ENCODE data around the gene SLC29A4.

The SLC29A4 gene

DNA sequence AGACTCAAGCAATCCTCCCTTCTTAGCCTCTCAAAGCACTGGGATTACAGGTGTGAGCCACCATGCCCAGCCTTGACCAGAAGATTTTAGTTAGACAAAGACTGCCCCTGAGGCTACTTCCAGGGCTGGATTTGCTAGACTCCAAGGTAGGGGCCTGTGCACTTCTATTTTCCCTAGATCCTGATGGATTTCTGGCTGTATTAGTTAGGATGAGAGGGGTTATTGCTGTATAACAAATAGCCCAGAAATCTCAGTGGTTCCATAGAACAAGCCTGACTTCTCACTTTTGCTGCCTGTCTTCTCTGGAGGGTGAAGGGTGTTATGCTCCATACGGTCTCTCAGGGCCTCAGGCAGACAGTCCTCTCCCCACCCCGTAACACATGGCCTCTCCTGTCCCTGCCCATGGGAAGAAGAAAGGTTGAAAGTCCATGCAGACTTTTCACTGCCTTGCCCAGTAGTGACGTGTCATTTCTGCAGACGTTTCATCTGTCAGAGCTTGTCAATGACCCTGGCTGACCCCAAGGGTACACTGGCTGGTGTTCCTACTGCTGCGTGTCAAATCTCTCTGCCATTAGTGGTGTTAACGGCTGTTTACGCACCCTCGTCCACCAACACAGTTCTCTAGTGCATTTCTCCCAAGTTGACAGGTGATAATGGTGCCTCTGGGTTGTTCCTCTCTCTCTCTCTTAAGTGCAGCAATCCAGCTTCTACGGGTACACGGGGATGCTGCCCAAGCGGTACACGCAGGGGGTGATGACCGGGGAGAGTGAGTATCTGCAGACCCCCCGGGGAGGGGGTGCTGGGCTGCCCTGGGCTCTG lies 11.6 kb downstream of the SLC29A4 start:
- H4K20me1 ChIP-seq (ENCODE audit: insufficient read depth, low read length), result no peaks in the 10 kb centered on the region
- H3K4me1 ChIP-seq (ENCODE audit: low read length), result no peaks in the 10 kb centered on the region
- no peaks in the 10 kb centered on the region for H3K79me2 ChIP-seq (ENCODE audit: low read length)
- H3K9me2 ChIP-seq (replicated peaks; ENCODE audit: insufficient read depth, low read length), result no peaks in the 10 kb centered on the region
- H3K27ac ChIP-seq (ENCODE audit: low read length), result no peak overlapping the region
- no peak overlapping the region for H3K9ac ChIP-seq (ENCODE audit: low read length)
- TF ChIP-seq, protein P1, sequence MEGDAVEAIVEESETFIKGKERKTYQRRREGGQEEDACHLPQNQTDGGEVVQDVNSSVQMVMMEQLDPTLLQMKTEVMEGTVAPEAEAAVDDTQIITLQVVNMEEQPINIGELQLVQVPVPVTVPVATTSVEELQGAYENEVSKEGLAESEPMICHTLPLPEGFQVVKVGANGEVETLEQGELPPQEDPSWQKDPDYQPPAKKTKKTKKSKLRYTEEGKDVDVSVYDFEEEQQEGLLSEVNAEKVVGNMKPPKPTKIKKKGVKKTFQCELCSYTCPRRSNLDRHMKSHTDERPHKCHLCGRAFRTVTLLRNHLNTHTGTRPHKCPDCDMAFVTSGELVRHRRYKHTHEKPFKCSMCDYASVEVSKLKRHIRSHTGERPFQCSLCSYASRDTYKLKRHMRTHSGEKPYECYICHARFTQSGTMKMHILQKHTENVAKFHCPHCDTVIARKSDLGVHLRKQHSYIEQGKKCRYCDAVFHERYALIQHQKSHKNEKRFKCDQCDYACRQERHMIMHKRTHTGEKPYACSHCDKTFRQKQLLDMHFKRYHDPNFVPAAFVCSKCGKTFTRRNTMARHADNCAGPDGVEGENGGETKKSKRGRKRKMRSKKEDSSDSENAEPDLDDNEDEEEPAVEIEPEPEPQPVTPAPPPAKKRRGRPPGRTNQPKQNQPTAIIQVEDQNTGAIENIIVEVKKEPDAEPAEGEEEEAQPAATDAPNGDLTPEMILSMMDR (IDR thresholded peaks at IDR 0.05; ENCODE audit: low read length), result no peak
- TF ChIP-seq EZH2phosphoT487 (IDR thresholded peaks at IDR 0.05; ENCODE audit: low read length), result no peak
- TF ChIP-seq EZH2 (optimal IDR thresholded peaks at IDR 0.05; ENCODE audit: low read depth, low read length), result no peak
- no peak overlapping the region for H2AFZ ChIP-seq (ENCODE audit: low read length)
- no peak for DNase-seq
- H3K36me3 ChIP-seq (replicated peaks; ENCODE audit: insufficient read depth, low read length), result no peaks in the 10 kb centered on the region
- no peaks in the 10 kb centered on the region for H3F3A ChIP-seq (ENCODE audit: insufficient read depth, low read length)
- no peak overlapping the region for H3K4me3 ChIP-seq (ENCODE audit: low read length)
- peaks cover 28% of the 10 kb centered on the region for H3K27me3 ChIP-seq (replicated peaks; ENCODE audit: insufficient read depth, low read length)
- H3K9me3 ChIP-seq (replicated peaks; ENCODE audit: insufficient read depth, low read length), result no peaks in the 10 kb centered on the region
- H3K4me2 ChIP-seq (ENCODE audit: low read depth, low read length), result no peak overlapping the region

DNA sequence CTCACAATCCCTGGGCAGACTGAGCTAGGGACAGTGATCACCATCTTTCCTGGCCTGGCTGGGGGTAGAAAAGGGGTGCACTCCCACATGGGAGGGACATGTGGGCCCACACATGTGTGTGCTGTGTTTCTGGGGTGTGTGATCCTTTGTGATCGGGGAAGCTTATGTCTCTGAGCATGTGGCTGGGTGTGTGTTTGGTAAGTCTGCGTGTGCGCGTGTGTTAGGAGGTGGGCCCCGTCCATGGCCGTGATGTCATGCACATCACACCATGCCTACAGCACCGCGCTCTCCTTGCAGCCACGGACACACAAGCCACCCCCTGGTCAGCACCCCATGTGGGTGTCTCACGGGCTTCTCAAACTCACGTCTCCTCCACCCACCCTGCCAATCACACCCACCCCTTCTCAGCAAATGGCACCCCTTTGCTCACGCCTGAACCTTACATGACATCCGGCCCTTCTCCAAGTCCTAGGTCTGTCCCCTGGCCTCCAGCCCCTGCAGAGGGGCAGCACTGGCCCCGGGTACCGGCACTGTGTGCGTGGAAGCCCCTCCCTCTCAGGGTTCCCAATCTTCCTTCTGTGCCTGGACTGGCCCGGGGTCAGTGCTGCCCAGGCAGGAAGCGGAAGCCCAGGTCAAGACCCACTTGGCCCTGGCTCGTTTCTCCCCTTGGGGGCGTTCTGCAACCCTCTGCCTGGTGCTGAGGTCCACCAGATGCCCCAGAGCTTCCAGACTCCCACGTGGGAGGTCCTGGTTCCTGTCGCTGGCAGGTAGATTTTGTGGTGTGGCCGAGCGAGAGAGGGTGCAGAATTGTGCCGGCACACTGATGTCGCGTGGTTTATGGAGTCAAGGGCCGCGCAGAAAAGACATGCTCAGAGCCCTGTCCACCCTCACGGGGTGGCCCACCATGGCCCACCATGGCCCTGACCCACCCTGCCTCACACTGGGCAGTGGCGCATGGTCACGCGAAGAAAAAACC lies 12.6 kb downstream of the SLC29A4 start:
- H3K4me3 ChIP-seq (ENCODE audit: low read length), result no peak overlapping the region
- H3K36me3 ChIP-seq (replicated peaks; ENCODE audit: insufficient read depth, low read length), result no peaks in the 10 kb centered on the region
- no peaks in the 10 kb centered on the region for H3K9me3 ChIP-seq (replicated peaks; ENCODE audit: insufficient read depth, low read length)
- no peaks in the 10 kb centered on the region for H3F3A ChIP-seq (ENCODE audit: insufficient read depth, low read length)
- H3K4me1 ChIP-seq (ENCODE audit: low read length), result no peaks in the 10 kb centered on the region
- peaks cover 34% of the 10 kb centered on the region for H3K27me3 ChIP-seq (replicated peaks; ENCODE audit: insufficient read depth, low read length)
- H3K9me2 ChIP-seq (replicated peaks; ENCODE audit: insufficient read depth, low read length), result no peaks in the 10 kb centered on the region
- no peak overlapping the region for H2AFZ ChIP-seq (ENCODE audit: low read length)
- no peaks in the 10 kb centered on the region for H3K79me2 ChIP-seq (ENCODE audit: low read length)
- H3K27ac ChIP-seq (ENCODE audit: low read length), result no peak overlapping the region
- H3K4me2 ChIP-seq (ENCODE audit: low read depth, low read length), result no peak overlapping the region
- TF ChIP-seq EZH2phosphoT487 (IDR thresholded peaks at IDR 0.05; ENCODE audit: low read length) (no peak), EZH2 (optimal IDR thresholded peaks at IDR 0.05; ENCODE audit: low read depth, low read length) (no peak)
- TF ChIP-seq, protein P1 (IDR thresholded peaks at IDR 0.05; ENCODE audit: low read length), result no peak
- no peak overlapping the region for H3K9ac ChIP-seq (ENCODE audit: low read length)
- DNase-seq, result no peak
- H4K20me1 ChIP-seq (ENCODE audit: insufficient read depth, low read length), result no peaks in the 10 kb centered on the region

DNA sequence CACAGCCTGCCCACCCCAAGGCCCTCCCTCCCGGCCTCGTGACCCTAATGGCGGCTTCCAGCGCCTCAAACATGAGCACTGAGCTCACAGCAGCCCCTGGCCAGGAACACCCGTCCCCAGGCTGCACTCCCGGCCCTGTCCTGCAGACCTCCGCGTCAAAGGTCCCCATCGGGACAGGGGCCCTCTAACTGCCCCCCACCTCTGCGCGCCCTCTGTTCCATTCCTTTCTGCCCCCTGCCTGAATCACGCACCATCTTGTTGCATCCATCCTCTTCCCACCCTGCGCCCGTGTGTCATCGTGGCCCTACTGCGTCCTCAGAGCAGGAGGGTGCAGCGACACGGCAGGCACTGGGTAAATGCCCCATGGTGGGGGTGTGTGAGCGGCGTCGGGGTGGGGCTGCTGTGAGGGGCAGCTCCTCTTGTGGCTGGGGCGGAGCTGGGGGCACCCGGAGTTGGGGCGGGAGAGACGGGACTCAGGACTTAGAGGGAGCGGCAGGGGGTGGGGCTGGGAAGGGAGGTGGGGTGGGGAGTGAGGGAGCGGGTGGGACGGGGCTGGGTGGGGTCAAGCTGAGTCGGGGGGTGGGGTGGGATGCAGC lies 13.4 kb downstream of the SLC29A4 start:
- H3K4me2 ChIP-seq (ENCODE audit: low read depth, low read length), result no peak overlapping the region
- no peak overlapping the region for H3K27ac ChIP-seq (ENCODE audit: low read length)
- no peaks in the 10 kb centered on the region for H3K9me2 ChIP-seq (replicated peaks; ENCODE audit: insufficient read depth, low read length)
- no peaks in the 10 kb centered on the region for H3F3A ChIP-seq (ENCODE audit: insufficient read depth, low read length)
- H3K9me3 ChIP-seq (replicated peaks; ENCODE audit: insufficient read depth, low read length), result no peaks in the 10 kb centered on the region
- no peak for DNase-seq
- H3K4me3 ChIP-seq (ENCODE audit: low read length), result no peak overlapping the region
- peaks cover 33% of the 10 kb centered on the region for H3K27me3 ChIP-seq (replicated peaks; ENCODE audit: insufficient read depth, low read length)
- no peaks in the 10 kb centered on the region for H3K4me1 ChIP-seq (ENCODE audit: low read length)
- no peaks in the 10 kb centered on the region for H4K20me1 ChIP-seq (ENCODE audit: insufficient read depth, low read length)
- H3K36me3 ChIP-seq (replicated peaks; ENCODE audit: insufficient read depth, low read length), result no peaks in the 10 kb centered on the region
- no peak overlapping the region for H2AFZ ChIP-seq (ENCODE audit: low read length)
- no peaks in the 10 kb centered on the region for H3K79me2 ChIP-seq (ENCODE audit: low read length)
- TF ChIP-seq EZH2 (optimal IDR thresholded peaks at IDR 0.05; ENCODE audit: low read depth, low read length), result no peak
- no peak for TF ChIP-seq EZH2phosphoT487 (IDR thresholded peaks at IDR 0.05; ENCODE audit: low read length)
- TF ChIP-seq, protein P1 (IDR thresholded peaks at IDR 0.05; ENCODE audit: low read length), result no peak
- H3K9ac ChIP-seq (ENCODE audit: low read length), result no peak overlapping the region

All from MM.1S (cell line).